ENCODE results near the gene SLC35D1.
"Not testable (repeated sequence)": the region's sequence is repeated elsewhere in the genome, so short reads cannot be mapped to it uniquely, and the experiment has no call there.

Gene SLC35D1

DNA sequence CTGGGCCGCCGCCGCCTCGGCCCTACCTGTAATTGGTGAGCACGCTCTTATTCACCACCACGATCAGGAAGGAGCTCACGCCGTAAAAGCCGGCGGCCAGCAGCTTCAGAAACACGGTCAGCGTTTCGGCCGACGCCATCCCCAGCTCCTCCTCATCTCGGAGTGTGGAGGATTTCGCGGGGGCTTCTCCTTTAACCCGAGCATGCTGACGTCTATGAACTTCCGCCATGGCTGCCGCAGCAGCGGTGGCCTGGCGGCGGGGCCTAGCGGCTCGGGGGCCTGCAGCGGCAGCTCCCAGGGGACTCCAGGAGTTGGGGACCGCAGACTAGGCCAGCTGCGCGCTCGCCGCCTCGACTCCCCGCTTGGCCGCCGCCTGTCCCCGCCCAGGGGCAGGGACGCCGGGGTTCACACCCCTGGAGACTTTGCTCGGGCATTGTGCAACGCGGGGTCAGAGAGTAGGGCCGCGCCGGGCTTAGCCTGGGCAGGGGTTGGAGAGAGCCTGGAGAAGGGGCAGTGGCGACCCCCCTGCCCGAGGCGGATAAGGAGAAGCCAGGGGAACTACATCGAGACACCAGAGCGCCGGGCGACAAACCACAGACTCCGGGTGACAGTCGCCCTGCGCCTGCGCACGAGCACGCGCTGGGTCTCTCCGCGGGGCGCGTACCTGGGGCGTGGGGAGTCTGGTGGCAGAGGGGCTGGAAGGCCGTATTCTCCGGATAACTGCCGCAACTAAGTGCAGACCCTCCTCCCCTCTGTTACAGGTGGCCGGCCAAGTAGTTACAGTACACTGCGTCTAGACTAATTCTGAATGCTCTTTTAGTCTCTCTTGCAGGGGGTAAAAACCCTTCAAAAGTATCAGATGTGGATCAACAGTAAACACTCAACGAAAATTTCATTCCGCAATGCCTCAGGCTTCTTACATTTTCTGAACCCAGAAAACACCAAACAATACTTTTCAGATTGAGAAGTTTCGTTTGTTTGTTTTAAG lies at the start of gene SLC35D1:
TSS of gene SLC35D1 (minus strand) at position 364 of the 988 bp plus-strand sequence. CDS start at position 229, 135 bp downstream.
- DNase-seq (ENCODE audit: low read depth in 2 of 2) = peak; percentile 45 to 60

DNA sequence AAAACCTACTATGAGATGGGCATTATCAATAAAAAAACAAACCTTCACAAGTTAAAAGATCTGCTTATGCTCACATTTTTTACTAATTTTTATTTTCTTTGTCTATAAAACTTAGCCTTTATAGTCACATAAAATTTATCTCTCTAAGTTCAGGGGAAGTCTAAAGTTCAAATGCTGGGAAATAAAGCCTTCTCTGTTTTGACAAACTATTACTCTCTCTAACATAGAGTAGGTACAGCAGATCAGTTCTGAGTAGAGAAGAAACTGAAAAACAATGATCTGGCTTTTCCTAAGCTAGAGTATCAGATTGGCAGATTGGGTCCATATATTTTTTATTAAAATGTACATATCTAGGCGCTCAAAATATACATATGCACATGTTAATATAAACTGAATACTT lies 49.6 kb upstream of the SLC35D1 start:
- no peak for DNase-seq (ENCODE audit: low read depth in 2 of 2)

DNA sequence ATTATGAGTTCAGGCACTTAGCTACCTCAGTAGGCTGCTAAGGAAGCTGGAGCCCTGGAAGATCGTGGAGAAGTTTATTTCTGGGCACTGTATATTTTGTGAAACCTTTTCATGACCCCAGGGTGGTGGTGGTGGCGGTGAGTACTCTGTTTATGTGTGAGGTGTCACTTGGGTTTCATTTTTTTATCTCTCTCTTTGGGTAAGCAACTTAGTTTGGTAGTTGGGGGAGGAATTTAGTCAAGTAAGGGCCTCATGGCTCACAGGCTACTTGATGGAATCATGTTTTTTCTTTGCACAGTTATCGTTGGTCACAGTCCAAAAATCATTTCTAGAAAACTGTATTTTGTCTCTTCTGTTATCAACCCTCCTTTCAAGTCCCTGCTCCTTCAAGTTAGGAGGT lies 46.9 kb upstream of the SLC35D1 start:
- no peak for DNase-seq (ENCODE audit: low read depth in 2 of 2)

GRCh38 chr1:67097305-67097704 lies 43.4 kb upstream of the SLC35D1 start:
- DNase-seq (ENCODE audit: low read depth in 2 of 2) = no peak

GRCh38 chr1:67094191-67094590 lies 40.2 kb upstream of the SLC35D1 start:
- no peak for DNase-seq (ENCODE audit: low read depth in 2 of 2)

- no peak for DNase-seq (ENCODE audit: low read depth in 2 of 2)
Measured at GRCh38 chr1:67089685-67090208, 35.8 kb upstream of the SLC35D1 start.

DNA sequence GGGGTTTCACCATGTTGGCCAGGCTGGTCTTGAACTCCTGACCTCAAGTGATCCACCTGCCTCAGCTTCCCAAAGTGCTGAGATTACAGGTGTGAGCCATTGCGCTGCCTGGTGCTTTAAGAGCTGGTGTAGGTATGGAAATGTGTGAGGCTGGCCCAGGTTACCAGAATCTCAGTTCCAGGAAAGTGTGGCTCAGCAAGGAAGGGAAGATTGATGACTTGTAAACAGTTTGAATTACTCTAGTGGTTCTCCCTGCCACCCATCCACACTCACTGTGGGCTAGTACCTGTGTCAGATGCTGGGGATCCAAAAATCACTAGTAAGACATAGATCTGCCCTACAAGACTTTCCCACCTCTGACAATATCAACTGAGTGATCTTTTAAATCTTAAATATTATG lies 34.5 kb upstream of the SLC35D1 start:
- no peak for DNase-seq (ENCODE audit: low read depth in 2 of 2)

- no peak for DNase-seq (ENCODE audit: low read depth in 2 of 2)
Measured at GRCh38 chr1:67085326-67085725, 31.4 kb upstream of the SLC35D1 start.

- no peak for DNase-seq (ENCODE audit: low read depth in 2 of 2)
Measured at GRCh38 chr1:67084765-67085318, 30.9 kb upstream of the SLC35D1 start.

DNA sequence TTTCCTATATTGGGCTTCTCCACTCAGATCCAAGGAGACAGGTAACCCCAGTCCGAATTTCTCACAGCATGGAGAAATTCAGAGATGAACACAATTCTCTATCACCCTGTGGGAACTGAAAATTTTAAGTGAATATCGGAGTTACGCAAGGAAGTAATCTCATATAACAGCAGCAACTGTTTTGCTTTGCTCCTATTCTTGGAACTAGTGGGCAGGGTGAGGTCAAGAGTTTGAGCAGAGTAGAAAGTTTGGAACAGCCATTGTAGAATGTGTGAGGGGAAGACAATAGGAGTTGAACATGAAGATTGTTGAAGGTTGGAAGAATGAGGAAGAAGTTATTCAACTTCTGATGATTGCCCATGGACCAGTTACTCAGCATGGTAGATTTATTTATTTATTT lies 24.3 kb upstream of the SLC35D1 start:
- no peak for DNase-seq (ENCODE audit: low read depth in 2 of 2)

GRCh38 chr1:67077593-67077992 lies 23.6 kb upstream of the SLC35D1 start:
- no peak for DNase-seq (ENCODE audit: low read depth in 2 of 2)

DNA sequence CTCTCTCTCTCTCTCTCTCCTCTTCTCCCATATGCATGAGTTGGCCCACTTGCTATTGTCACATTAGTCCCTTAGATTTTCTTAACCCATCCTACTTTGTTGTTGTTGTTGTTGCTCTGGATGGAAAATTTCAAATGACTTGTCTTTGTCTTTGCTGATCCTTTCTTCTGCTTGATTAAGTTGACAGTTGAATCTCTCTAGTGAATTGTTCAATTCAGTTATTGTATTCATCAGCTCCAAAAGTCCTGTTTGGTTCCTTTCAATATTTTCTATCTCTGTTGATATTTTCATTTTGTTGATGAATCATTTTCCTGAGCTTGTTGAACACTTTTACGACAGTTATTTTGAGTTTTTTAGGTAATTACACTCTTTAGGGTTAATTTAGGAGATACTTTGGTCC lies 18.8 kb upstream of the SLC35D1 start:
- no peak for DNase-seq (ENCODE audit: low read depth in 2 of 2)

- DNase-seq (ENCODE audit: low read depth in 2 of 2) = not testable (repeated sequence)
Measured at GRCh38 chr1:67067655-67068054, 13.7 kb upstream of the SLC35D1 start.

DNA sequence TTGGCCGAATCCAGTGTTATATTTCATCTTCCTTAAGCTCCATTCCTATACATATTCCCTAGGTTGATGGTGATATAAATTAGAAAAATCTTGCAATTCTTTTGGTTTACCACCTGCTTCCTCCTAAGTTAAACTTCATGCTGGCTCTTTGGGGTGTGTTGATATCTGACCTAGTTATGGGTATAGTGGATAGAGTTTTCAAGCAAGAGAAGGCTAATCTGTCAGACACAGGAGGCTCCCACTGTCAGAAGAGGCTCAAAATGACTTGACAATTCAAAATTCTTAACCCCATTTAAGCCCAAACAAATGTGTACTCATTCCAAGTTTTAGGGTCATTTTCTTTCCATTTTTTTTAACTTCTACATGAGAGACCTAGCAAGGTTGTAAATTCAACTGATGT lies 8.5 kb upstream of the SLC35D1 start:
- DNase-seq (ENCODE audit: low read depth in 2 of 2) = no peak

GRCh38 chr1:67061266-67061665 lies 7.3 kb upstream of the SLC35D1 start:
- DNase-seq (ENCODE audit: low read depth in 2 of 2) = no peak

GRCh38 chr1:67060811-67061218 lies 6.9 kb upstream of the SLC35D1 start:
- no peak for DNase-seq (ENCODE audit: low read depth in 2 of 2)

- DNase-seq (ENCODE audit: low read depth in 2 of 2) = no peak
Measured at GRCh38 chr1:67059346-67059745, 5.4 kb upstream of the SLC35D1 start.

GRCh38 chr1:67058761-67059160 lies 4.8 kb upstream of the SLC35D1 start:
- no peak for DNase-seq (ENCODE audit: low read depth in 2 of 2)

- DNase-seq (ENCODE audit: low read depth in 2 of 2) = no peak
Measured at GRCh38 chr1:67058242-67058641, 4.3 kb upstream of the SLC35D1 start.

DNA sequence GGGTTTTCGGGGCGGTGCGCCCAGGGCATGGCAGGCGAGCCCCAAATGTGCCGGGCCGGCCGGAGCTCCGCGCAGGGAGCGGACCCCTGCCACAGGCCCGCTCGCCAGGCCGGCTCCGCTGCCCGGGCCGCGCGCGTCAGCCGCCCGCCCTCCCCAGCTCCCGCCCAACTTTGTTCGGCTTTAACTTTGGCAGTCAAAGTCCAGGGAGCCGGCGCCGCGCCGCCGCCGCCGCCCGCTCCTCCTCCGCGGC lies 488 bp downstream of the SLC35D1 start:
- peak in 1 of 2 donors; percentile 2 for DNase-seq (ENCODE audit: low read depth in 2 of 2)

GRCh38 chr1:67052741-67053534 lies 1.0 kb downstream of the SLC35D1 start:
- no peak for DNase-seq (ENCODE audit: low read depth in 2 of 2)

GRCh38 chr1:67051196-67051595 lies 2.8 kb downstream of the SLC35D1 start:
- DNase-seq (ENCODE audit: low read depth in 2 of 2) = no peak
